ENCODE results near the gene SGCA. TPM values are rescaled to one million over a fixed set of nuclear protein-coding genes. Genes with fewer than 3 reads are reported as not detected.
A peak's percentile ranks its signal among the peaks of the same experiment; 100 is the strongest.

Gene SGCA
- total RNA-seq, 1 donor from 2014 or later = 0.48 TPM

DNA sequence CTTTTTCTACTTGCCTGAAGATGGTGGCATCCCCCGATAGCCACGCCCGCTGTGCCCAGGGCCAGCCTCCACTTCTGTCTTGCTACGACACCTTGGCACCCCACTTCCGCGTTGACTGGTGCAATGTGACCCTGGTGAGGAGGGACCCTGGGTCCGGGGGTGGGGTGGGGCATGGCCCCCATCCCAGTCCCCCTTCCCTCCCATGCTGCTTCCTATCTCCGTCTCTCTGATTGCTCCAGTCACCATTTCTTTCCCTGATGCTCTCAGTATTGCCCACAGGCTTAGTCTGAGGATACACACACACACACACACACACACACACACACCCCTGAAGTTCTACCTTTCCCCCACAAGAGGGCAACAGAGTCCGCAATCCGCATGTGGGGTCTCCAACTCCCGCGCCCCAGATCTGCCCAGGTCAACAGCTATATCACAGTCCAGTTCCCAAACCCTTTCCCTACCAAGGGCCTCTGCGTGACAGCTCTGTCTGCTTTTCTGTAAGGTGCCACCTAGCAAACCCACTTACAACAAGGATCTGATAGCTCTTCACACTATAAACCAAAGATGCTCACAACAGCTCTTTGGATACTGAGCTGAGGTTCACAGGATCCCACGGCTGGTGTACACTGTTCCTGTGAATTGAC is 3.4 kb downstream of the SGCA start:
- Mint-ChIP-seq H3K4me1 (ENCODE audit: low read depth) (peaks cover 15% of the 10 kb centered on the region), H3K27ac (peak overlapping the region; percentile 47), H3K27me3 (ENCODE audit: low read depth) (no peaks in the 10 kb centered on the region), H3K4me3 (ENCODE audit: low read depth) (peak overlapping the region; percentile 17), H3K9me3 (no peaks in the 10 kb centered on the region), H3K36me3 (ENCODE audit: low read depth) (no peaks in the 10 kb centered on the region)
- intact Hi-C loops (cut with micrococcal nuclease) = loop anchor here (1.0 to 2.0 kb wide), 2 partner anchors 29 to 128 kb away; no protein-coding TSS in a partner anchor
- DNase-seq (ENCODE audit: low spot score) = peak; percentile 61

DNA sequence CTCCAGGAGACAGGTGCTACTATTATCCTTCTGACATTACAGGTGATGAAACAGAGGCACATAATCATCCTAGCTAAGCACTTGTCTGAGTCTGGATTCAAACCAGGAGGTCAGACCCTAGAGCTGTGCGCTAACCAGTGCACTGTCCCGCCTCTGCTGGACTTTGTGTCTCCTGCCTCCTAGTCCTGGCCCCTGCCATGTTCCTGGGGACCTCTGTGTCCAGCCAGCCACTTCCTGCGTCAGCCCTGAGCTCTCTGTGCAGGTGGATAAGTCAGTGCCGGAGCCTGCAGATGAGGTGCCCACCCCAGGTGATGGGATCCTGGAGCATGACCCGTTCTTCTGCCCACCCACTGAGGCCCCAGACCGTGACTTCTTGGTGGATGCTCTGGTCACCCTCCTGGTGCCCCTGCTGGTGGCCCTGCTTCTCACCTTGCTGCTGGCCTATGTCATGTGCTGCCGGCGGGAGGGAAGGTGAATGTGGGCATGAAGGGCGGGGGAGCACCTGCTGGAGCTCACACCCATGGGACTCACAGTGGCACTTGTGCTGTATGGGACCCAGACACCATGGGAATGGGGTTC is 4.2 kb downstream of the SGCA start:
- Mint-ChIP-seq H3K9me3 (no peaks in the 10 kb centered on the region), H3K27ac (no peak overlapping the region), H3K4me1 (ENCODE audit: low read depth) (peaks cover 15% of the 10 kb centered on the region), H3K4me3 (ENCODE audit: low read depth) (no peak overlapping the region), H3K27me3 (ENCODE audit: low read depth) (no peaks in the 10 kb centered on the region), H3K36me3 (ENCODE audit: low read depth) (no peaks in the 10 kb centered on the region)
- no peak for DNase-seq (ENCODE audit: low spot score)
- intact Hi-C loops (cut with micrococcal nuclease) = loop anchor here (1.0 to 2.0 kb wide), 2 partner anchors 28 to 127 kb away; no protein-coding TSS in a partner anchor

DNA sequence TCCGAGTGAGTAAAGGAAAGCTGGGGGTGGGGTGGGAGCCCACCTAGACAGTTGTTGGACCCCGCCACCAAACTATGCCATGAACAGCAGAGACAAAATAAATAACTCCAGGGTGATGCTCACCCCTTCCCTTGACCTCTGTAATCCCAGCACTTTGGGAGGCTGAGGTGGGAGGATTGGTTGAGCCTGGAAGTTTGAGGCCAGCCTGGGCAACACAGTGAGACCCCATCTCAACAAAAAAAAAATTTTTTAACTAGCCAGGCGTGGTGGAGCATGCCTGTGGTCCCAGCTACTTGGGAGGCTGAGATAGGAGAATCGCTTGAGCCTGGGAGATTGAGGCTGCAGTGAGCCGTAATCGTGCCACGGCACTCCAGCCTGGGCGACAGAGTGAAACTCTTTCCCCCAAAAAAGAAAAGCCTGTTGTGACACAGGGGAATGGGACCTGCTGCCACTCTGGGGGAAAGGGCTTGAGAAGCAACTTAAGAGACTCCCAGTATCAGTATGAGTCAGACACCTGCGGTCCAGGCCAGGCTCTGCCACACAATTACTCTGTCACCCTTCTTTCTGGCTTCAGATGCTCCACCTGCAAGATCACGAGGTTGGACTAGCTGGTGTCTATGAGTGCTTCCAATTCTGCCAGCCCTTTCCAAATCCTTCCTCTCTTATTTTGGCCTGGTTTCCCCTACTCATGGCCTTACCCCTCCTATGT is 5.0 kb downstream of the SGCA start:
- H3K27me3 Mint-ChIP-seq (ENCODE audit: low read depth) = no peaks in the 10 kb centered on the region
- H3K9me3 Mint-ChIP-seq = no peaks in the 10 kb centered on the region
- no peak for DNase-seq (ENCODE audit: low spot score)
- H3K4me3 Mint-ChIP-seq (ENCODE audit: low read depth) = no peak overlapping the region
- H3K36me3 Mint-ChIP-seq (ENCODE audit: low read depth) = no peaks in the 10 kb centered on the region
- peaks cover 15% of the 10 kb centered on the region for H3K4me1 Mint-ChIP-seq (ENCODE audit: low read depth)
- H3K27ac Mint-ChIP-seq = no peak overlapping the region
- intact Hi-C loops (cut with micrococcal nuclease) = no loop called here

DNA sequence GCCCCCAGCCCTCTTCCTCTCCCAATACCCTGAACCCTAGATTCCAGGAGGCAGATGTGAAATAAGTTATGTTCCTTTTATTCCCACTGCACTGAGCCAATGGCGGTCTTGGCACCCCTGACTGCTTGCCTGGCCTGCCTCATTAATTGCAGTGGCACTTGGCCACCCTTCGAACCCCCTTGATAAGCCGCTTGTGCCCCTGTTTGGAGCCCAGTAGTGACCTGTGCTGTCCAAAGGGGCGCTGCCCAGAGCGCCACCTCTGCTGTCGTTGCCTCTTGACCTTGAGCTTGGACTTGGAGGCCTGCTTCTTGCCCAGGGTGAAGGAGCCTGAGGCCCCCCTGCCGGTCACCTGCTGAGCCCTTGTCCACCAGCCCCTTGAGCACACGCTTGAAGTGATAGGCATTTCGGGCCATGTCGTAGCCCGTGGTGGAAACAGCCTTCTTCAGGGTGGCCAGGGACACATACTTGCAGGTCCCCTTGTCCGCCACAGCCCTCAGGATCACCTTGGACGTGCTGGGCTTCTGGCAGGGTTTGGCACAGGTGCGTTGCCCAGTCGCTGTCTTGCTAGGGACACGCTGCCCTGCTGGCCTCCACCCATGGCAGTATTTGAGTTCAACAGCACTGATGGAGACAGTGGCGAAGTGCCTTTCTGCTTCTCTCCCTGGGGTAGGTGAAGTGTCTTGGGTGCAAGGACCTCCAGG is 5.7 kb downstream of the SGCA start:
- no peaks in the 10 kb centered on the region for H3K36me3 Mint-ChIP-seq (ENCODE audit: low read depth)
- no peak overlapping the region for H3K4me3 Mint-ChIP-seq (ENCODE audit: low read depth)
- no peak overlapping the region for H3K27ac Mint-ChIP-seq
- no peaks in the 10 kb centered on the region for H3K27me3 Mint-ChIP-seq (ENCODE audit: low read depth)
- H3K9me3 Mint-ChIP-seq = no peaks in the 10 kb centered on the region
- intact Hi-C loops (cut with micrococcal nuclease) = no loop called here
- no peak for DNase-seq (ENCODE audit: low spot score)
- H3K4me1 Mint-ChIP-seq (ENCODE audit: low read depth) = peaks cover 15% of the 10 kb centered on the region

DNA sequence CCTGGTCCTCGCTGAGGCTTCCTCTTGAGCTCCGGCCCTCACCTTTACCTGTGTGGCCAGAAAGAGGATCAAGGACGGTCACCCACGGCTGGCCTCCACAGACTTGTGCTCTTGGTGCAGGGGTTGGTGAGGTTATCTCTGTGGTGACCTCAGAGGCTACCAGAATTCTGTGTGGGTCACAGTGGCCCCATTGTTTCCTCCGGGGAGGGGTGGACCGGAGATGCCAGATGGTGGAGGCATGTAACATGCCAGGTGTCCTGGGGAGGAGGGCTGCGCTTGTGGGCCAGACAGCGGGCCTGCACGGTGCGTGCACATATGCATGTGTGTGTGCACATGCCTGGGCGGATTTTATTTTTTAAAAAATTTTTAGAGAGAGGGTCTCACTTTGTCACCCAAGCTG is 6.3 kb downstream of the SGCA start:
- H3K27me3 Mint-ChIP-seq (ENCODE audit: low read depth) = no peaks in the 10 kb centered on the region
- H3K4me3 Mint-ChIP-seq (ENCODE audit: low read depth) = no peak overlapping the region
- H3K27ac Mint-ChIP-seq = no peak overlapping the region
- peaks cover 15% of the 10 kb centered on the region for H3K4me1 Mint-ChIP-seq (ENCODE audit: low read depth)
- H3K36me3 Mint-ChIP-seq (ENCODE audit: low read depth) = no peaks in the 10 kb centered on the region
- H3K9me3 Mint-ChIP-seq = no peaks in the 10 kb centered on the region
- intact Hi-C loops (cut with micrococcal nuclease) = no loop called here
- DNase-seq (ENCODE audit: low spot score) = no peak

DNA sequence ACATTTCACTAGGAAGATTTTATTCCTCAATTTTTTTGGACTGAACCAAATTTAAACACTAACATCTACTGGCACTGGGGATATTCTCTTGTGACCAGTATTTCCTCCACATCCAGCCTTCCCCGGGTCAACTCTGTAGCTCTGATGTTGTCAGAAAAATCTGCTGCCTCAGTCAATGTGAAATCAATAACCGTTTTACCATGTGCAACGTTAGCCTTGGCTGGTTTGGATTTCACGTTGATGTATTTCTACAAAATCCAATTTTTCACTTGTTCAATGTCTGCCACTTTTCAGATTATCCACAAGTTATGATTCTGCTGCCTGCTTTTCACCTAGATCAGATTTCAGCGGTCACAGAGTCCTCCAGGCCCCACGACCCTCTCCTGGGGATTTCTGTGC is 7.1 kb downstream of the SGCA start:
- Mint-ChIP-seq H3K36me3 (ENCODE audit: low read depth) (no peaks in the 10 kb centered on the region), H3K4me3 (ENCODE audit: low read depth) (no peak overlapping the region), H3K9me3 (no peaks in the 10 kb centered on the region), H3K4me1 (ENCODE audit: low read depth) (peaks cover 17% of the 10 kb centered on the region), H3K27ac (no peak overlapping the region), H3K27me3 (ENCODE audit: low read depth) (no peaks in the 10 kb centered on the region)
- intact Hi-C loops (cut with micrococcal nuclease) = no loop called here
- no peak for DNase-seq (ENCODE audit: low spot score)

DNA sequence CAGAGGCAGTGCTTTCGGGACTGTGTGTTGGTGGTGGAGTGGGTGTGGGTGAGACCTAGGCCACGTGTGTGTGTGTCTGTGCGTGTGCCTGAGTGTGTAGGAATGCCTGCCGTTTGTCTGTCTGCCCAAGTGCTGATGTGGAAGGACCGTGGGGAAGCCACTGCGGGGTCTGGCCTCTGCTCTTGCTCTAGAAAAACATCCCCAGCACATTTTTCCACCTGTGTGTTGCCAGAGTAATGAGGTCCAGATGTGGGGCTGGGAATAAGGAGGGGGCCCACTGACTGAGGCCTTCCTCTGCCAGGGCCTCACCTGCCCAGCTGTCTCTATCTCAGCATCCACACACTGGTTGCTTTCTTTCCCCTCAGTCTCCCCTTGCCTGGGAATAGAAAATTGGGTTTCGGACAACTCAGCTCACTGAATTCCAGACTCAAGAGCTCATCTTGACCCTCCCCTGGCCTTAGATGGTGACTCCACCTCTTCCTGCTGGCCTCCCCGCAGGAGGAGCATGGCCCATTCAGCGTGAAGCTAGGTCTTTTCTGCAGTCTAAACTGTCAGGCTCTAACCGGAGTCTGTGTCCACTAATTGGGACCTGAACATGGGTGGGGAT is 7.6 kb downstream of the SGCA start:
- Mint-ChIP-seq H3K27me3 (ENCODE audit: low read depth) (no peaks in the 10 kb centered on the region), H3K27ac (no peak overlapping the region), H3K4me1 (ENCODE audit: low read depth) (peaks cover 22% of the 10 kb centered on the region), H3K4me3 (ENCODE audit: low read depth) (no peak overlapping the region), H3K36me3 (ENCODE audit: low read depth) (no peaks in the 10 kb centered on the region), H3K9me3 (no peaks in the 10 kb centered on the region)
- no peak for DNase-seq (ENCODE audit: low spot score)
- intact Hi-C loops (cut with micrococcal nuclease) = no loop called here

DNA sequence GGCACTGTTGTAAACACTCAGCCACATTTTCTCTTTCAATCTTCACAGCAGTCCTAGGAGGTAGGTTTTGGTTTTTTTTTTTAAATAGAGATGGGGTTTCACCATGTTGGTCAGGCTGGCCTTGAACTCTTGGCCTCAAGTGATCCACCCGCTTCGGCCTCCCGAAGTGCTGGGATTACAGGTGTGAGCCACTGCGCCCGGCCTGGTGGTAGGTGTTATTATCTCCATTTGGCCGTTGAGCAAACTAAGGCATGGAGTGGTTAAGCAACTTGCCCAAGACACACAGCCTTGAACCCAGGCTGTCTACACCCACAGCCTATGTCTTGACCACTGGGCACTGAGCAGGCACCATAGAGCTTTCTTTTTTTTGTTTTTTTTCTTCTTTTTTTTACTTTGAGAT is 8.6 kb downstream of the SGCA start:
- no peak for DNase-seq (ENCODE audit: low spot score)
- no peak overlapping the region for H3K27ac Mint-ChIP-seq
- no peaks in the 10 kb centered on the region for H3K9me3 Mint-ChIP-seq
- peaks cover 15% of the 10 kb centered on the region for H3K4me1 Mint-ChIP-seq (ENCODE audit: low read depth)
- H3K27me3 Mint-ChIP-seq (ENCODE audit: low read depth) = no peaks in the 10 kb centered on the region
- no peaks in the 10 kb centered on the region for H3K36me3 Mint-ChIP-seq (ENCODE audit: low read depth)
- intact Hi-C loops (cut with micrococcal nuclease) = no loop called here
- no peak overlapping the region for H3K4me3 Mint-ChIP-seq (ENCODE audit: low read depth)

DNA sequence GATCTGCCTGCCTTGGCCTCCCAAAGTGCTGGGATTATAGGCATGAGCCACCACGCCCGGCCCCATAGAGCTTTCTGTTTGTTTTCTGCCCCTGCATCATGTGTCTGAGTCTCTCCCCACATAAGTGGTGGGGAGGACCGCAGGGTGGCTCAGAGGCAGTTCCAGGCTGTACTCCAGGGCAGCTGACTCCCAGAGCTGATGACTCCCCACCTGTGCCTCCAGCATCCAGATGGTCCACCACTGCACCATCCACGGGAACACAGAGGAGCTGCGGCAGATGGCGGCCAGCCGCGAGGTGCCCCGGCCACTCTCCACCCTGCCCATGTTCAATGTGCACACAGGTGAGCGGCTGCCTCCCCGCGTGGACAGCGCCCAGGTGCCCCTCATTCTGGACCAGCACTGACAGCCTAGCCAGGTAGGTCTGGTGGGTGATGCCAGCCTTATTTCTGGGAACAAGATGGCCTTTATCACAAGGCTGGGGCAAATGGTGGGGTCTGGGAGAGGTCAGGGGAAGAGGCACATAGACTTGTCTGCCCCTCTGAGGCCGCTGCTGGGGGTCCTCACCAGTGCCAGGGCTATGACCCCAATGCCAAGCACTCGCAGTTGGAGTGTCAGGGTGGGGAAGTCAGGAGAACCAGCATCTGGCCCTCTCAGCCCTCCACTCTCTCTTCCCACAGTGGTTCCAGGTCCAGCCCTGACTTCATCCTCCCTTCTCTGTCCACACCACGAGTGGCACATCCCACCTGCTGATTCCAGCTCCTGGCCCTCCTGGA is 9.4 kb downstream of the SGCA start:
- Mint-ChIP-seq H3K4me1 (ENCODE audit: low read depth) (peaks cover 14% of the 10 kb centered on the region), H3K4me3 (ENCODE audit: low read depth) (no peak overlapping the region), H3K27ac (no peak overlapping the region), H3K36me3 (ENCODE audit: low read depth) (no peaks in the 10 kb centered on the region), H3K9me3 (no peaks in the 10 kb centered on the region), H3K27me3 (ENCODE audit: low read depth) (peaks cover 1% of the 10 kb centered on the region)
- intact Hi-C loops (cut with micrococcal nuclease) = no loop called here
- DNase-seq (ENCODE audit: low spot score) = no peak

DNA sequence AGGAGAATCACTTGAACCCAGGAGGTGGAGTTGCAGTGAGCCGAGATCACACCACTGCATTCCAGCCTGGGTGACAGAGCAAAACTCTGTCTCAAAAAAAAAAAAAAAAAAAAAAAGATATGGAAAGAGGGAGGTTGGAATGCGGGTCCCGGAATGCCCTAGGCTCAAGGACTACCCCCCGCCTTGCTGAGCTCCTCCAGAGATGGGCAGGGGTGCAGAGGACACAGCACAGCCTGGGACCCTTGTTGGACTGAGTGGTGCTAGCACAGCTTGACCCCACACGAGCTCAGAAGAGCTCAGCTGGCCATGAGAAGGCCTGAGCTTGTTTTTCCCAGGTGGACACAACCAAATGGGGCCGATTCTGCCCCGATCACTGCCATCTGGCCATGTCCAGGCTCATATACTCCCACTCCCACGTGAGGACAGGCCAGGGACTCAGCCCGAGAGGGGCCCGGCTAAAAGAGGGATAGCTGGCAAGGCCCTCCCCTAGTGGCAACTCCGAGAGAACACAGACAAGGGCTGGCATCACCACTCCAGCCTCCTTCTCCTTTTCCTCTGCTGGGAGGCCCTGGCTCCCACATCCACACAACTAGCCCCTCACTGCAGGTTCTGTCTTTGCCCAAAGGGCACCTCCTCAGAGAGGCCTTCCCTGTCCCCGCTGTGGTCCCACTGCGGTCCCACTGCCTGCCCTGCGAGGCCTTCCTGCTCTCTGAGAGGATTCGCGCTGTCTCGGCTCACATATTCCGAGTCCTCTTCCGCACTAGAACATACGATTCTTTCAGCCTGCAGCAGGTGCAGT is 11.0 kb downstream of the SGCA start:
- no peaks in the 10 kb centered on the region for H3K9me3 Mint-ChIP-seq
- DNase-seq (ENCODE audit: low spot score) = no peak
- no peak overlapping the region for H3K27ac Mint-ChIP-seq
- intact Hi-C loops (cut with micrococcal nuclease) = no loop called here
- H3K27me3 Mint-ChIP-seq (ENCODE audit: low read depth) = peaks cover 2% of the 10 kb centered on the region
- peaks cover 10% of the 10 kb centered on the region for H3K4me1 Mint-ChIP-seq (ENCODE audit: low read depth)
- no peaks in the 10 kb centered on the region for H3K36me3 Mint-ChIP-seq (ENCODE audit: low read depth)
- no peak overlapping the region for H3K4me3 Mint-ChIP-seq (ENCODE audit: low read depth)

DNA sequence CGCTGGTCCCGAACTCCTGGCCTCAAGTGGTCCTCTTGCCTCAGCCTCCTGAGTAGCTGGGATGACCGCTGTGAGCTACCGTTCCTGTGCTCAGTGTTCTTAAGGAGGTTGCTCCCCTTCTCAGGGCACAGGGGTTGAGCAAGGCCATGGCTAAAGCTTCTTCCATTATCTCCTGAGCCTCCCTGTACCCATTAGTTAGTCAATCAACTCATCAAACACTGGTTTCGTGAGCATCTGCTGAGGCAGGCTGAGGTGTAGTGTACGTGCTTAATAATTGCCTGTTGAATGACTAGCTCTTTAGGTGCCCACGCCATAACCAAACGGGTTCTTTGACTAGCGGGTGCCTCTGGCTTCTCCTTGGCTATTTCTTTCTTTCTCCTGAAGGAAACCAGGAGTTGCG is 11.7 kb downstream of the SGCA start:
- Mint-ChIP-seq H3K27ac (no peak overlapping the region), H3K27me3 (ENCODE audit: low read depth) (peaks cover 2% of the 10 kb centered on the region), H3K4me1 (ENCODE audit: low read depth) (peaks cover 10% of the 10 kb centered on the region), H3K9me3 (no peaks in the 10 kb centered on the region), H3K4me3 (ENCODE audit: low read depth) (no peak overlapping the region), H3K36me3 (ENCODE audit: low read depth) (no peaks in the 10 kb centered on the region)
- intact Hi-C loops (cut with micrococcal nuclease) = no loop called here
- no peak for DNase-seq (ENCODE audit: low spot score)
